NT2/D1 (cell line): ENCODE measurements around the gene MEGF6.

ENCODE experiments used
- YY1 ChIP-seq: IDR thresholded peaks from 2 replicates; pipeline ENCODE4 v1.6.1; 2011; ENCODE audit not compliant: insufficient read length, insufficient read depth
- ZNF274 ChIP-seq: IDR thresholded peaks from 2 replicates; pipeline ENCODE4 v1.6.1; 2011; ENCODE audit warnings: mild to moderate bottlenecking, low read depth, low read length

DNA sequence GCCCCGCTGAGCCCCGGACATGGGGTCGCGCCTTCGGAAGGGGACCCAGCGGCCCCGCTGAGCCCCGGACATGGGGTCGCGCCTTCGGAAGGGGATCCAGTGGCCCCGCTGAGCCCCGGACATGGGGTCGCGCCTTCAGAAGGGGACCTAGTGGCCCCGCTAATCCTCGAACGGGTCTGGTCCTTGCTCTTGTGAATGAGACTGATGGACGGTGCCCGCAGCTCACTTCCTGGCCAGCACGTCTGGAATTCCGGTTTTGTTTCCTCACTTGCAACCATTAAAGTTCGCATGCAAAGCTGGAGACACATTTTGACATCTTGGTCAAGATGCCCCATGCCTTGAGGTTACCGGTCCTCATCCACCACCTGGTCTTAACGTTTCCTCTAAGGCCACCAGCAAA is 33.0 kb upstream of the MEGF6 start:
- TF ChIP-seq YY1 (no peak), ZNF274 (no peak)
